GM23338 (cell line): ENCODE results near the gene NR3C1. TPM values are rescaled to one million over a fixed set of nuclear protein-coding genes. Genes with fewer than 3 reads are reported as not detected.

Experiments
- ATAC-seq: fragments of 200-7000 bp; cut with Tn5 transposase; 3 replicates; pipeline ENCODE4 v1.9.1; 2020
- DNase-seq: peaks from one replicate; pipeline ENCODE4 v3.0.0-alpha.2; 2015; ENCODE audit warnings: low spot score
- H2AFZ ChIP-seq: fragments of 200-600 bp; sonication (generic); 2 replicates; pipeline ENCODE4 v1.8.0; 2016; ENCODE audit warnings: antibody characterized with exemption, mild to moderate bottlenecking, moderate library complexity
- H3F3A ChIP-seq: fragments of 200-600 bp; sonication (generic); replicated peaks from 2 replicates; pipeline ENCODE4 v1.8.0; 2017; ENCODE audit warnings: antibody characterized with exemption, mixed run types, low read depth
- H3K27ac ChIP-seq: fragments of 200-600 bp; sonication (generic); 2 replicates; pipeline ENCODE4 v1.6.1; 2016; ENCODE audit warnings: low read depth
- H3K27me3 ChIP-seq: fragments of 200-600 bp; sonication (generic); 2 replicates; pipeline ENCODE4 v1.8.0; 2016; ENCODE audit warnings: mild to moderate bottlenecking, mixed run types, moderate library complexity; ENCODE audit not compliant: insufficient read depth
- H3K36me3 ChIP-seq: fragments of 200-600 bp; sonication (generic); 2 replicates; pipeline ENCODE4 v1.8.0; 2016; ENCODE audit warnings: mild to moderate bottlenecking; ENCODE audit not compliant: insufficient read depth
- H3K4me1 ChIP-seq: fragments of 200-600 bp; sonication (generic); 2 replicates; pipeline ENCODE4 v1.8.0; 2016; ENCODE audit warnings: mild to moderate bottlenecking, moderate library complexity; ENCODE audit not compliant: insufficient read depth
- H3K4me2 ChIP-seq: fragments of 200-600 bp; sonication (generic); 2 replicates; pipeline ENCODE4 v1.7.1; 2017; ENCODE audit warnings: mixed run types
- H3K4me3 ChIP-seq: fragments of 200-600 bp; sonication (generic); 2 replicates; pipeline ENCODE4 v1.6.1; 2016; ENCODE audit warnings: mixed run types
- H3K79me2 ChIP-seq: fragments of 200-600 bp; sonication (generic); replicated peaks from 2 replicates; pipeline ENCODE4 v1.8.0; 2017; ENCODE audit warnings: mild to moderate bottlenecking; ENCODE audit not compliant: insufficient read depth
- H3K9me2 ChIP-seq: fragments of 200-600 bp; sonication (generic); 2 replicates; pipeline ENCODE4 v1.8.0; 2017; ENCODE audit not compliant: insufficient read depth
- H4K20me1 ChIP-seq: fragments of 200-600 bp; sonication (generic); replicated peaks from 2 replicates; pipeline ENCODE4 v1.8.0; 2017; ENCODE audit warnings: mild to moderate bottlenecking; ENCODE audit not compliant: insufficient read depth
- H3K27ac Mint-ChIP-seq: 2 replicates; pipeline ENCODE4 v1.8.0; 2020; ENCODE audit warnings: inconsistent platforms, mild to moderate bottlenecking, moderate library complexity, mixed read lengths
- H3K27me3 Mint-ChIP-seq: 3 replicates; pipeline ENCODE4 v1.8.0; 2022; ENCODE audit warnings: low read depth, mild to moderate bottlenecking, moderate library complexity, mixed read lengths, inconsistent platforms; ENCODE audit not compliant: insufficient read depth, poor library complexity
- H3K36me3 Mint-ChIP-seq: 3 replicates; pipeline ENCODE4 v1.8.0; 2021; ENCODE audit warnings: low read depth, mild to moderate bottlenecking, inconsistent platforms, moderate library complexity, mixed read lengths
- H3K4me1 Mint-ChIP-seq: 3 replicates; pipeline ENCODE4 v1.8.0; 2020; ENCODE audit warnings: mild to moderate bottlenecking, inconsistent platforms, mixed read lengths
- H3K4me3 Mint-ChIP-seq: 3 replicates; pipeline ENCODE4 v1.8.0; 2021; ENCODE audit warnings: moderate library complexity, mild to moderate bottlenecking, inconsistent platforms, mixed read lengths
- H3K9me3 Mint-ChIP-seq: 3 replicates; pipeline ENCODE4 v1.8.0; 2020; ENCODE audit warnings: moderate library complexity, mild to moderate bottlenecking, inconsistent platforms, mixed read lengths
- CTCF ChIP-seq, 2 experiments: fragments of 200-600 bp in 1 of 2; sonication (generic) in 1 of 2; conservative IDR thresholded peaks; 2 replicates each; pipeline versions ENCODE4 v1.5.1 to v1.6.1; 2016 to 2017; ENCODE audit warnings: antibody characterized with exemption in 2 of 2, low read depth in 2 of 2, mild to moderate bottlenecking in 2 of 2, moderate library complexity in 1 of 2
- ETS1 ChIP-seq: IDR thresholded peaks from 2 replicates; pipeline ENCODE4 v1.6.1; 2016; ENCODE audit warnings: antibody characterized with exemption
- EZH2 ChIP-seq: fragments of 200-600 bp; sonication (generic); IDR thresholded peaks from one replicate; pipeline ENCODE4 v1.8.0; 2017; ENCODE audit warnings: antibody characterized with exemption, mild to moderate bottlenecking, low read depth; ENCODE audit not compliant: unreplicated experiment
- REST ChIP-seq: IDR thresholded peaks from one replicate; pipeline ENCODE4 v1.6.1; 2018; ENCODE audit warnings: antibody characterized with exemption; ENCODE audit not compliant: unreplicated experiment
- STAT1 ChIP-seq: IDR thresholded peaks from one replicate; pipeline ENCODE4 v1.6.1; 2016; ENCODE audit warnings: antibody characterized with exemption; ENCODE audit not compliant: unreplicated experiment
- ZNF114 ChIP-seq: fragments of 250-450 bp; sonication (Bioruptor Pico); IDR thresholded peaks from 2 replicates; pipeline ENCODE4 v1.5.0; 2020; ENCODE audit warnings: mild to moderate bottlenecking, moderate library complexity
- polyA plus RNA-seq: library from polyadenylated mRNA; unstranded; fragments of >200 nt; fragmentation: Nextera tagmentation; extraction: Ambion mirVana; gene quantifications from 2 replicates; pipeline ENCODE4 v1.2.1, GENCODE V29; 2016
- total RNA-seq: library from RNA; depleted of rRNA; stranded (reverse); fragments of >200 nt; shearing (Covaris generic); gene quantifications from 2 replicates; pipeline ENCODE4 v1.2.3, GENCODE V29; 2014

The NR3C1 gene
- total and polyA plus RNA-seq, 2 experiments from 2014 or later: 1.2 to 4.6 TPM

GRCh38 chr5:143373076-143373475 is 30.4 kb downstream of the NR3C1 start (continued):
- TF ChIP-seq ZNF114 (CRISPR knock-in tag) (no peak), ETS1 (no peak), CTCF (conservative IDR thresholded peaks at IDR 0.05; ENCODE audit: low read depth in 2 of 2) (no peak), REST (no peak)

- Histone ChIP-seq H3K79me2 (no peaks in the 10 kb centered on the region), H3K4me1 (peaks cover 11% of the 10 kb centered on the region), H3K36me3 (no peaks in the 10 kb centered on the region), H3K9me2 (no peaks in the 10 kb centered on the region), H4K20me1 (no peaks in the 10 kb centered on the region), H3K27me3 (no peaks in the 10 kb centered on the region), H3K4me3 (no peak overlapping the region), H2AFZ (no peak overlapping the region), H3K27ac (no peak overlapping the region), H3F3A (no peaks in the 10 kb centered on the region), H3K4me2 (no peak overlapping the region)
- no peak for TF ChIP-seq EZH2
- TF ChIP-seq STAT1: no peak
- Mint-ChIP-seq H3K4me1 (peaks cover 10% of the 10 kb centered on the region), H3K27ac (no peak overlapping the region), H3K9me3 (no peaks in the 10 kb centered on the region), H3K4me3 (no peak overlapping the region), H3K27me3 (no peaks in the 10 kb centered on the region), H3K36me3 (no peaks in the 10 kb centered on the region)
- DNase-seq (no peak), ATAC-seq (no peak)
These were observed 31.2 kb downstream of the NR3C1 start for GRCh38 chr5:143372187-143372829.

GRCh38 chr5:143370440-143370839 is 33.0 kb downstream of the NR3C1 start:
- Histone ChIP-seq H3K4me1 (no peaks in the 10 kb centered on the region; the same call in 1 of the 2 replicates), H3K4me2 (no peak overlapping the region), H3F3A (no peaks in the 10 kb centered on the region), H3K36me3 (no peaks in the 10 kb centered on the region), H4K20me1 (no peaks in the 10 kb centered on the region), H3K9me2 (no peaks in the 10 kb centered on the region), H3K79me2 (no peaks in the 10 kb centered on the region), H3K4me3 (no peak overlapping the region), H3K27ac (no peak overlapping the region), H2AFZ (no peak overlapping the region), H3K27me3 (no peaks in the 10 kb centered on the region)
- no peaks in the 10 kb centered on the region for H3K4me1 Mint-ChIP-seq
- no peaks in the 10 kb centered on the region for H3K36me3 Mint-ChIP-seq
- no peak overlapping the region for H3K27ac Mint-ChIP-seq
- DNase-seq (no peak), ATAC-seq (no peak)
- no peaks in the 10 kb centered on the region for H3K27me3 Mint-ChIP-seq
- no peaks in the 10 kb centered on the region for H3K9me3 Mint-ChIP-seq
- no peak overlapping the region for H3K4me3 Mint-ChIP-seq
- no peak for TF ChIP-seq EZH2
